SK-N-SH (cell line): ENCODE results near the gene SLC6A9. TPM values are rescaled to one million over a fixed set of nuclear protein-coding genes. Genes with fewer than 3 reads are reported as not detected.

ENCODE experiments used
- CTCF ChIA-PET: fragments of 300-600, 350-600 bp; formaldehyde crosslinking; extraction: SDS; loops from one replicate; lab custom pipeline; 2021; lab: Yijun Ruan, JAX
- POLR2A ChIA-PET: fragments of 350-600 bp; sonication (Branson Sonifier 250); formaldehyde crosslinking; extraction: SDS; loops from one replicate; lab custom pipeline; 2020; ENCODE audit warnings: antibody characterized with exemption, inconsistent platforms; lab: Yijun Ruan, JAX
- DNase-seq: peaks from one replicate; pipeline ENCODE4 v3.0.0; 2012
- H2AFZ ChIP-seq: fragments of 200-600 bp; sonication (generic); 2 replicates; pipeline ENCODE4 v1.8.1; 2016; ENCODE audit warnings: antibody characterized with exemption, mild to moderate bottlenecking, low read depth
- H3F3A ChIP-seq: fragments of 200-600 bp; sonication (generic); replicated peaks from 2 replicates; pipeline ENCODE3; 2016; ENCODE audit warnings: antibody characterized with exemption, mild to moderate bottlenecking; ENCODE audit not compliant: insufficient read depth
- H3K27ac ChIP-seq, 2 experiments: fragments of 200-500 bp in 1 of 2; fragments of 200-600 bp in 1 of 2; sonication (Bioruptor generic) in 1 of 2; sonication (generic), shearing (Covaris generic) in 1 of 2; 2 replicates each; pipeline versions ENCODE4 v1.5.1 to v1.6.1; 2014 to 2016; ENCODE audit warnings: low read depth in 2 of 2, inconsistent platforms in 1 of 2, low read length in 1 of 2, mild to moderate bottlenecking in 1 of 2, mixed read lengths in 1 of 2
- H3K27me3 ChIP-seq: fragments of 200-600 bp; sonication (generic), shearing (Covaris generic); 2 replicates; pipeline ENCODE4 v1.6.1; 2016; ENCODE audit warnings: mixed run types; ENCODE audit not compliant: insufficient read depth
- H3K36me3 ChIP-seq, 2 experiments: fragments of 200-500 bp in 1 of 2; fragments of 200-600 bp in 1 of 2; sonication (Bioruptor generic) in 1 of 2; sonication (generic) in 1 of 2; replicated peaks in 1 of 2; 2 replicates each; pipeline versions ENCODE3 to v1.5.1; 2014 to 2016; ENCODE audit warnings: low read length in 1 of 2, mild to moderate bottlenecking in 1 of 2; ENCODE audit not compliant: insufficient read depth in 2 of 2, control insufficient read depth in 1 of 2
- H3K4me1 ChIP-seq, 2 experiments: fragments of 200-500 bp in 1 of 2; fragments of 200-600 bp in 1 of 2; sonication (Bioruptor generic) in 1 of 2; sonication (generic), shearing (Covaris generic) in 1 of 2; 2 replicates each; pipeline versions ENCODE4 v1.5.1 to v1.6.1; 2014 to 2016; ENCODE audit warnings: low read depth in 1 of 2, low read length in 1 of 2, mixed run types in 1 of 2; ENCODE audit not compliant: insufficient read depth in 2 of 2, control insufficient read depth in 1 of 2
- H3K4me2 ChIP-seq: fragments of 200-600 bp; sonication (generic), shearing (Covaris generic); 2 replicates; pipeline ENCODE4 v1.6.1; 2017; ENCODE audit warnings: mixed run types
- H3K4me3 ChIP-seq, 2 experiments: fragments of 200-500 bp in 1 of 2; fragments of 200-600 bp in 1 of 2; sonication (Bioruptor generic) in 1 of 2; sonication (generic), shearing (Covaris generic) in 1 of 2; 2 replicates each; pipeline versions ENCODE4 v1.5.1 to v1.8.1; 2014 to 2016; ENCODE audit warnings: low read depth in 2 of 2, inconsistent platforms in 1 of 2, low read length in 1 of 2, mild to moderate bottlenecking in 1 of 2, mixed read lengths in 1 of 2, moderate library complexity in 1 of 2
- H3K79me2 ChIP-seq: fragments of 200-600 bp; sonication (generic); 2 replicates; pipeline ENCODE4 v1.8.1; 2017; ENCODE audit warnings: mild to moderate bottlenecking; ENCODE audit not compliant: insufficient read depth
- H3K9ac ChIP-seq: fragments of 200-600 bp; sonication (generic); 2 replicates; pipeline ENCODE4 v1.6.1; 2017; ENCODE audit warnings: mixed run types
- H3K9me2 ChIP-seq: fragments of 200-600 bp; sonication (generic); 2 replicates; pipeline ENCODE4 v1.6.1; 2017; ENCODE audit warnings: mixed run types
- H3K9me3 ChIP-seq: fragments of 200-600 bp; sonication (generic); 2 replicates; pipeline ENCODE4 v1.6.1; 2017; ENCODE audit warnings: mixed run types, mild to moderate bottlenecking, moderate library complexity
- H4K20me1 ChIP-seq: fragments of 200-600 bp; sonication (generic); 2 replicates; pipeline ENCODE4 v1.6.1; 2017; ENCODE audit warnings: mild to moderate bottlenecking, mixed run types; ENCODE audit not compliant: insufficient read depth
- FOSL2 ChIP-seq: IDR thresholded peaks from 2 replicates; pipeline ENCODE4 v1.4.0; 2012; ENCODE audit warnings: low read depth, mild to moderate bottlenecking, moderate library complexity, borderline replicate concordance
- GABPA ChIP-seq: IDR thresholded peaks from 2 replicates; pipeline ENCODE4 v1.4.0; 2012; ENCODE audit warnings: low read depth, mild to moderate bottlenecking
- GATA2 ChIP-seq: sonication (generic); formaldehyde crosslinking; IDR thresholded peaks from 2 replicates; pipeline ENCODE4 v1.5.0; 2020; ENCODE audit warnings: mild to moderate bottlenecking, missing genetic modification reagents
- JUND ChIP-seq: IDR thresholded peaks from 2 replicates; pipeline ENCODE4 v1.4.0; 2012
- MXI1 ChIP-seq: IDR thresholded peaks from 2 replicates; pipeline ENCODE4 v1.6.1; 2012; ENCODE audit warnings: mild to moderate bottlenecking, low read depth, low read length, improper control_type of control experiment
- NRF1 ChIP-seq: IDR thresholded peaks from 2 replicates; pipeline ENCODE4 v1.6.1; 2012; ENCODE audit warnings: low read depth, mild to moderate bottlenecking, low read length
- RFX5 ChIP-seq: IDR thresholded peaks from 2 replicates; pipeline ENCODE4 v1.6.1; 2012; ENCODE audit warnings: mild to moderate bottlenecking, improper control_type of control experiment, low read length
- RXRA ChIP-seq: IDR thresholded peaks from 2 replicates; pipeline ENCODE4 v1.4.0; 2012; ENCODE audit warnings: low read depth, mild to moderate bottlenecking, borderline replicate concordance
- SIN3A ChIP-seq: IDR thresholded peaks from 2 replicates; pipeline ENCODE4 v1.6.1; 2012; ENCODE audit warnings: low read depth, mild to moderate bottlenecking, low read length, moderate library complexity, borderline replicate concordance
- TAF1 ChIP-seq: IDR thresholded peaks from 2 replicates; pipeline ENCODE4 v1.6.1; 2012; ENCODE audit warnings: low read depth, mild to moderate bottlenecking, low read length, moderate library complexity, borderline replicate concordance
- TEAD4 ChIP-seq: IDR thresholded peaks from 2 replicates; pipeline ENCODE4 v1.4.0; 2012; ENCODE audit warnings: mild to moderate bottlenecking, borderline replicate concordance; ENCODE audit not compliant: insufficient read depth
- YY1 ChIP-seq: IDR thresholded peaks from 2 replicates; pipeline ENCODE4 v1.4.0; 2012; ENCODE audit warnings: low read depth, mild to moderate bottlenecking
- WGBS: methylation state at CpG from one replicate; pipeline ENCODE4 v1.1.6; 2017; ENCODE audit warnings: low lambda C conversion rate; 5-methylcytosine and 5-hydroxymethylcytosine counted together
- polyA plus RNA-seq, 3 experiments: library from polyadenylated mRNA; depleted of rRNA; stranded (reverse); fragments of >200 nt; gene quantifications; 2 replicates each; pipeline ENCODE4 v1.2.3, GENCODE V29; 2012
- TF ChIP-seq, protein P1 (sequence below): IDR thresholded peaks from 2 replicates; pipeline ENCODE4 v1.4.0; 2012; ENCODE audit warnings: low read depth, borderline replicate concordance
- TF ChIP-seq, protein P2 (sequence below): IDR thresholded peaks from 2 replicates; pipeline ENCODE4 v1.4.0; 2012; ENCODE audit warnings: low read depth, borderline replicate concordance
- TF ChIP-seq, protein P3 (sequence below): fragments of 150-350 bp; IDR thresholded peaks from 2 replicates; pipeline ENCODE4 v1.6.1; 2017; ENCODE audit warnings: antibody characterized with exemption, low read length, low read depth, borderline replicate concordance
- TF ChIP-seq, protein P4 (sequence below): IDR thresholded peaks from 2 replicates; pipeline ENCODE4; 2012

The SLC6A9 gene
- polyA plus RNA-seq, 1 of the 3 experiments (the other 2 are of a cell fraction), result 3.9 TPM

DNA sequence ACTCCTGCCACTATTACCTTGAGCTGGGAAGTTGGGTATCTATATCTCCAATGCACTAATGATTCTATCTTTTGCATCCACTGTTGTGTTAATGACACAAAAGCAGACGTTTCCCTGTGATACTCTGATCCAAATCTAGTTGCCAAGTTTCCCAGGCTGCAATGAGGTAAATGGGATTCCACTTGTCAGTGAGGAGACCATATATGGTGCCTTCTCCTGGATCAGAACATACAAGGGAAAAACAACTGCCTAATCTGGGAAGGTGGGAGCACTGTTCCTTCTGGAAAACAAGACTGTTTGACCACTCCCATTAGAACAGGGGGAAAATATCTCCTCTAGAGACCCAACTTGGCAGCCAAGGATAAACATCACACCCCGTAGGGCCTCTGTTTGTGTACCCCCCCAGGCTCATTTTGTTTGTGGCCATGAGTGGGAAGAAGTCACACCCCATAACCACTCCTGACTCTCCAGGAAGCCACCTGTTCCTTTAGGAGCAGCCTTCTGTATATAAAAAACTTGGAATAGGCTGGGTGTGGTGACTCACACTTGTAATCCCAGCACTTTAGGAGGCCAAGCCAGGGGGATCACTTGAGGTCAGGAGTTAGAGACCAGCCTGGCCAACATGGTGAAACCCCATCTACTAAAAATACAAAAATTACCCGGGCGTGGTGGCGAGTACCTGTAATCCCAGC, 28.5 kb upstream of the SLC6A9 start:
- Histone ChIP-seq H3F3A (no peaks in the 10 kb centered on the region), H3K4me3 (no peak overlapping the region), H4K20me1 (no peaks in the 10 kb centered on the region), H3K79me2 (no peaks in the 10 kb centered on the region), H3K27me3 (no peaks in the 10 kb centered on the region), H3K4me1 (no peaks in the 10 kb centered on the region), H3K9me3 (no peaks in the 10 kb centered on the region), H3K9me2 (no peaks in the 10 kb centered on the region), H2AFZ (no peak overlapping the region), H3K9ac (no peak overlapping the region), H3K36me3 (no peaks in the 10 kb centered on the region), H3K27ac (no peak overlapping the region), H3K4me2 (no peak overlapping the region)
- WGBS, result 74% methylated on average over 5 of the region's 5 CpGs
- CTCF ChIA-PET, result no interaction called here
- no peak for TF ChIP-seq GATA2
- no peak for TF ChIP-seq FOSL2
- no peak for TF ChIP-seq RFX5
- TF ChIP-seq TEAD4, result no peak
- no peak for TF ChIP-seq YY1
- no peak for TF ChIP-seq MXI1
- TF ChIP-seq RXRA, result no peak
- no peak for TF ChIP-seq TAF1
- no peak for TF ChIP-seq JUND
- TF ChIP-seq NRF1, result no peak
- TF ChIP-seq, protein P1, sequence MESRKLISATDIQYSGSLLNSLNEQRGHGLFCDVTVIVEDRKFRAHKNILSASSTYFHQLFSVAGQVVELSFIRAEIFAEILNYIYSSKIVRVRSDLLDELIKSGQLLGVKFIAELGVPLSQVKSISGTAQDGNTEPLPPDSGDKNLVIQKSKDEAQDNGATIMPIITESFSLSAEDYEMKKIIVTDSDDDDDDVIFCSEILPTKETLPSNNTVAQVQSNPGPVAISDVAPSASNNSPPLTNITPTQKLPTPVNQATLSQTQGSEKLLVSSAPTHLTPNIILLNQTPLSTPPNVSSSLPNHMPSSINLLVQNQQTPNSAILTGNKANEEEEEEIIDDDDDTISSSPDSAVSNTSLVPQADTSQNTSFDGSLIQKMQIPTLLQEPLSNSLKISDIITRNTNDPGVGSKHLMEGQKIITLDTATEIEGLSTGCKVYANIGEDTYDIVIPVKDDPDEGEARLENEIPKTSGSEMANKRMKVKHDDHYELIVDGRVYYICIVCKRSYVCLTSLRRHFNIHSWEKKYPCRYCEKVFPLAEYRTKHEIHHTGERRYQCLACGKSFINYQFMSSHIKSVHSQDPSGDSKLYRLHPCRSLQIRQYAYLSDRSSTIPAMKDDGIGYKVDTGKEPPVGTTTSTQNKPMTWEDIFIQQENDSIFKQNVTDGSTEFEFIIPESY, result no peak
- TF ChIP-seq SIN3A, result no peak
- TF ChIP-seq, protein P2, sequence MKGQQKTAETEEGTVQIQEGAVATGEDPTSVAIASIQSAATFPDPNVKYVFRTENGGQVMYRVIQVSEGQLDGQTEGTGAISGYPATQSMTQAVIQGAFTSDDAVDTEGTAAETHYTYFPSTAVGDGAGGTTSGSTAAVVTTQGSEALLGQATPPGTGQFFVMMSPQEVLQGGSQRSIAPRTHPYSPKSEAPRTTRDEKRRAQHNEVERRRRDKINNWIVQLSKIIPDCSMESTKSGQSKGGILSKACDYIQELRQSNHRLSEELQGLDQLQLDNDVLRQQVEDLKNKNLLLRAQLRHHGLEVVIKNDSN, result no peak
- TF ChIP-seq, protein P3, sequence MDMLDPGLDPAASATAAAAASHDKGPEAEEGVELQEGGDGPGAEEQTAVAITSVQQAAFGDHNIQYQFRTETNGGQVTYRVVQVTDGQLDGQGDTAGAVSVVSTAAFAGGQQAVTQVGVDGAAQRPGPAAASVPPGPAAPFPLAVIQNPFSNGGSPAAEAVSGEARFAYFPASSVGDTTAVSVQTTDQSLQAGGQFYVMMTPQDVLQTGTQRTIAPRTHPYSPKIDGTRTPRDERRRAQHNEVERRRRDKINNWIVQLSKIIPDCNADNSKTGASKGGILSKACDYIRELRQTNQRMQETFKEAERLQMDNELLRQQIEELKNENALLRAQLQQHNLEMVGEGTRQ, result no peak
- no peak for TF ChIP-seq GABPA
- TF ChIP-seq, protein P4, sequence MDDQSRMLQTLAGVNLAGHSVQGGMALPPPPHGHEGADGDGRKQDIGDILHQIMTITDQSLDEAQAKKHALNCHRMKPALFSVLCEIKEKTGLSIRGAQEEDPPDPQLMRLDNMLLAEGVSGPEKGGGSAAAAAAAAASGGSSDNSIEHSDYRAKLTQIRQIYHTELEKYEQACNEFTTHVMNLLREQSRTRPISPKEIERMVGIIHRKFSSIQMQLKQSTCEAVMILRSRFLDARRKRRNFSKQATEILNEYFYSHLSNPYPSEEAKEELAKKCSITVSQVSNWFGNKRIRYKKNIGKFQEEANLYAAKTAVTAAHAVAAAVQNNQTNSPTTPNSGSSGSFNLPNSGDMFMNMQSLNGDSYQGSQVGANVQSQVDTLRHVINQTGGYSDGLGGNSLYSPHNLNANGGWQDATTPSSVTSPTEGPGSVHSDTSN, result no peak
- POLR2A ChIA-PET, result no interaction called here
- DNase-seq, result no peak
